HG02678 (cell line): ENCODE data around the gene SELENOM.

Experiments used
- ATAC-seq: cut with Tn5 transposase; IDR thresholded peaks from one replicate; pipeline ENCODE4 v1.9.1; 2021; ENCODE audit warnings: mild to moderate bottlenecking, moderate library complexity; ENCODE audit not compliant: unreplicated experiment

Gene SELENOM

DNA sequence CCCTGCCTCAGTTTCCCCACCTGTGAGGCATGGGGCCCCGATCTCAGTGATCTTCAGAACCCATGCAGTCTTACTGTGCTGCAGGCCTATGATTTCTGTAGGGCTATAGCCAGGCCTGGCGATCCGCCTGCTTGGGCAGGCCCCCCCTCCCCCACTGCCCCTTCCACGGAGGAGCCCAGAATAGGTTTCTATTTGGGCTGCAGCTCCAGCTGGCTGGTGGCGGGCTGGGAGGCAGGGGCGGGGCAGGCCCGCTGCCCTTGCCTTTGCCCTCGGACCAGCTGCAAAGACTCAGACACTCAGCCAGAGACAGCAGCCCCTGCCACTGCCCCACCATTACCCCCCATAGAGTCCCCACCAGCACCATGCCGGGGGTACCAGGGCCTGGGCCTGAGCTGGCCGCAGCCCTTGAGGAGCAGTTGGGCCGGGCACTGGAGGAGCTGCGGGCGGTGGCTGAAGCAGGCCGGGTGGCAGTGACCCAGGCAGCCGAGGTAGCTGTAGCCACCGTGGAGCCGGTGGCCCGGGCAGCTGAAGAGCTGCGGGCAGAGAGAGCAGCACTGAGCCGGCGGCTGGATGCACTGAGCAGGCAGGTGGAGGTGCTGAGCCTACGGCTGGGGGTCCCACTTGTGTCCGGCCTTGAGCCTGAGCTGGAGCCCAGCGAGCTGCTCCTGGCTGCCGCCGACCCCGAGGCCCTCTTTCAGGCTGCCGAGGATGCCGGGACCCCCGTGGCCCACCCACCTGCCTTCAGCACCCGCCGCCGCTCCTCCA is 14.1 kb downstream of the SELENOM start:
- ATAC-seq: no peak

DNA sequence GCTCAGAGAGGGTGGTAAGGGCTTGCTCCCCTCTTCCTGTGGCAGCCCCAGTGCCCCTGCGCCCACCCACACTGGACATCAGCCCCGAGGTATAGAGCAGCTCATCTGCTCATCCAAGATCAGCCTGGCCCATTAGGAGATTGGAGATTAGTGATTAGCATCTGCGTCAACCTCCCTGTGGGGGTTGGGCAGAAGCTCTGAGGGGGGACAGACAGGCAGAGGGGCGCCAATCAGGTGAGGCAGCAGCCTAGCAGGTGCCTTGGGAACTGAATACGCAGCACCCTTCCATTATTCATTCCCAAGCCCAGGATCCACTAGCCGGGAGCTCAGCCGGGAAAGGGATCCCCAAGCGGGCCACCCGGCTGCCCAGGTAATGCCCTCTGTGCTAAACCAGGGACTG is 15.2 kb downstream of the SELENOM start:
- ATAC-seq: no peak

DNA sequence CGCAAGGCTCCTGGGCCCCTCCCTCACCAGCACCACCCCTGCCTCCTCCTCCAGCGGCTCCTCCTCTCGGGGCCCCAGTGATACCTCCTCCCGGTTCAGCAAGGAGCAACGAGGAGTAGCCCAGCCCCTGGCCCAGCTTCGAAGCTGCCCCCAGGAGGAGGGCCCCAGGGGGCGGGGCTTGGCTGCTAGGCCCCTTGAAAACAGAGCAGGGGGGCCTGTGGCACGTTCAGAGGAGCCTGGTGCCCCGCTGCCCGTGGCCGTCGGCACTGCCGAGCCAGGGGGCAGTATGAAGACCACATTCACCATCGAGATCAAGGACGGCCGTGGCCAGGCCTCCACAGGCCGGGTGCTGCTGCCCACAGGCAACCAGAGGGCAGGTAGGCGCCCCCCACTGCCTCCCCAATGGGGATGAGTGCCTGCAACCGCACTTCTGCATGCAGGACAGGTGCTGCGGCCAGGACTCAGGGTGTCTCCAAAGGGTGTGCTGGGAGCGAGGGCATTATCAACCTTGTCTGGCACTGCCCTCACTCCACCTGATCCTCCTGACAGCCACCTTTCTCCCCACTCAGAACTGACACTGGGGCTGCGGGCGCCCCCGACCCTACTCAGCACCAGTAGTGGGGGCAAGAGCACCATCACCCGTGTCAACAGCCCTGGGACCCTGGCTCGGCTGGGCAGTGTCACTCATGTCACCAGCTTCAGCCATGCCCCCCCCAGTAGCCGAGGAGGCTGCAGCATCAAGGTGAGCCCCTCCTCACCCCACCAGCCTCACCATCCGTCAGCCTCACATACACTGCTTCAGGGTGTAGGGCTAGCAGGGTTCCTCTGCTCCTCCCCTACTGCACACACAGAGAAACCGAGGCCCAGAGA is 16.0 kb downstream of the SELENOM start:
- ATAC-seq: no peak

GRCh38 chr22:31090217-31091085 is 16.9 kb downstream of the SELENOM start:
- ATAC-seq: no peak

DNA sequence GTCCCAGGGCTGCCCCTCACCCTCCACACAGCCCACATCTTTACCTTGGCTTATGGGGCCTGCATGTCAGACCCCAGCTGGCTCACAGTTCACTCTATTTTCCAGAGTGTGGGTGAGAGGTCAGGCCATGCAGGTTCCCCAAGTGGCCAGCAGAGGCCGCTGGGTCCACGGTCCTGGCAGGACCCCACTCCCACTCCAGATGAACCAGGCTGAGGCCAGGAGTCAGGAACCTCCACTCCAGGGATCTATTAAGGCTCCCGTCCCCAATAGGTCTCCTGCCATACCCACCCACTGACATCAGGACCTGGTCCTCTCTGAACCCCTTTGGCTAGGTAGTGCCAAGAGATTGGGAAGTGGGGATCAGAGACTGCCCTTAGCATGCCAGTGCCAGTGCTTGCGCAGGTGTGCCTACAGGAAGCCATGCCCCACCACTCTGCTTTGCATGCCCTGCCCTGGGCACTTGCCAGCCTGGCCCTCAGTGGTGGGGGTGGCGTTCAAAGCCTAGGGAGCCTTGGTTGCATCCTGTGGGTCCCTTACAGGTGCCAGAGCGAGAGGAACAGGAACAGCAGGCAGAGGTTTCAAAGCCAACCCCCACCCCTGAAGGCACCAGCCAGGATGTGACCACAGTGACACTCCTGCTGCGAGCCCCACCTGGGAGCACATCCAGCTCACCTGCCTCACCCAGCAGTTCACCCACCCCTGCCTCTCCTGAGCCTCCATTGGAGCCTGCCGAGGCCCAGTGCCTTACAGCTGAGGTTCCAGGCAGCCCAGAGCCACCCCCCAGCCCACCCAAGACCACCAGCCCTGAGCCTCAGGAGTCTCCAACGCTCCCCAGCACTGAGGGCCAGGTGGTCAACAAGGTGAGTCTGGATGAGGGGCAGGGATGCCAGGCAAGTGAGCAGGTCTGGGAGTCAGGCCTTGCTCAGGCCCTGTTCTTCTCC is 17.9 kb downstream of the SELENOM start:
- ATAC-seq: no peak

- no peak for ATAC-seq
Observed at GRCh38 chr22:31088233-31088986, 19.0 kb downstream of the SELENOM start.

DNA sequence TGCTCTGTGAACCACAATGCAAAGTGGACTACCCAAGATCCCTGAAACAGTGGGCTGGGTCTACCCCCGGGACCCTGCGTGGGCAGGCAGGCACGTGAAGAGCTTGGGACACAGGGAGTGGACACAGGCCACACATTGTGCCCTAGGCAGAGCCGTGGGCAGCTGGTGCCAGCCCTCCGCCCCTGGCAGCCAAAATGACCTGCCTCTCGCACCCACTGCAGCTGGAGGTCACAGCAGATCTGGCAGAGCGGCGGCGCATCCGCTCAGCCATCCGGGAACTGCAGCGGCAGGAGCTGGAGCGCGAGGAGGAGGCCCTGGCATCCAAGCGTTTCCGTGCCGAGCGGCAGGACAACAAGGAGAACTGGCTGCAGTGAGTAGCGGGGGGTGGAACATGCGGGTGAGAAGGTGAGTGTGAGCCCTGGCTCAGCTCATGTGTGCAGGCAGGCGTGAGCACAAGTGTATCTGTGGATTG is 19.6 kb downstream of the SELENOM start:
- no peak for ATAC-seq

DNA sequence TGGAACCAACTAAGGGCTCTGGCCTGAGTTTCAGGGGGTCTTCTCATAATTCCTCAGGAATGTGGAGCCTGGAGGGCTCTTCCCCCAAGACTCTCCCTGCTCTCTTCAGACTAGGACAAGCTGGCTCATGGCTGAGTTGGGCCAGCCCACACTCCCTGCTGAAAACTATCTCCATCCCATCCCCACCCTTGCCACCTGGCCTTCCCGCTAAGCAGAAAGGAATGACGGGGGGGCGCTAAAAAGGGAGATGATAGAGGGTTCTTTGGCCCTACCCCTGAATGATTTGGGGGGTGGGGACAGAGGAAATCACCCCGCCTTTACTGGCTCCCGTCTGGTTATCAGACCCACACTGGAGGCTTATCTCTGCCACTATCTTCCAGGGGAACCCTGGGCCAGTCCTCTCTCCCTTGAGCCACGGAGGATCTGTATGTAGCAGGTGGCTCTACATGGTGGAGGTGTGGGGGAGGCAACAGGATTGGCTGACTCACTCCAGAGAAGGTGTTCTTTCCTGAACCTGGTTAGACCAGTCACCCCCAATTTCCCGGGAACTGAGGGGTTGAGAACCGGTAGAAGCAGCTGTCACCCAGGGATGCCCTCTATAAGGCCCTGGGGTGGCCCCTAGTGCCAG is 20.6 kb downstream of the SELENOM start:
- ATAC-seq: no peak

- ATAC-seq: no peak
Observed at GRCh38 chr22:31085928-31086327, 21.4 kb downstream of the SELENOM start.

DNA sequence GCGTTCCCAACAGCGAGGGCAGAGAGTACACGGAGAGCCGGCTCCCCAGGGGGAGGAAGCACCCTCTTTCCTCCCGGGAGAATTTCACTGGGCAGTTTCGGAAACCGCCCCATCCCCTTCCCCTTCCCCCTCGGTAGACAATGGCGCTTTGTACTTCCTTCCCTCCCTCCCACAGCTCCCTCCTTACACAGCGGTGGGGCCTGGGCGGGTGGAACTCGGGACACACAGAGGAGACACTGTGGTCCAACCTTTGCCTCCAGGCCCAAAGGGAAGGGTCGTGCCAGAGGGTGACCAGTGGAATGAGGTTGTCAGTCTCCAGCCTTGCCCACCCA is 21.9 kb downstream of the SELENOM start:
- no peak for ATAC-seq

DNA sequence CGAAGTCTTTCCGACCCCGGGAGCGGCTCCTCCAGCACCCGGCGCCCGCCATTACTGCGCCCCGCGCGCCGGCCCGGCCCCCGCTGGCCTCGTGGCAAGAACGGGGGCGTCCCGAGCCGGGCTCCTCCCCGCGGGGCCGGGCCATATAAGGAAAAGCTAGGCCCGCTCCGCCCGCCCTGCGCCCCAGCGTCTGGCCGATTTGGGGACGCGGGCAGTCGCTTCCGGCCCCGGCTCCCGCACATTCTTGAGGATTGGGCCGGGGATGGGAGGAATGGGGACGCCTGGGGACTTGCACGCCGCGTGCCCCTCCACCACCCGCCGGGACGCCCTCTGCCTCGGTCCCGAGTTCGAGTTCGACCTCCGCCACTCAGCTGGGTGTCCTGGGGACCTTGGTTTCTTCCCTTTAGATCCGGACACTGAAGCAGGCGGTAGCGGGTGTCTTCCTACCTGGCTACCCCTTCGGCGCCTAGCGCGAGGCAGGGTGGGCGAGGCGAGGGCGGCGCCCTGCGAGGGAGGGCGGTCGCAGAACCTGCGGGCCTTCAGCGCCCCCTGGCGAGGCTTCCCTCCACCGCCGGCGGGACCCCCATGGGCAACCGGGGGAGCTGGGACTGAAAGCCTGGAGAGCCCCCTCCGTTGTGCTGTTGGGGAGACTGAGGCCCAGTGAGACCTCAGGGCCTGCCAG is 22.4 kb downstream of the SELENOM start:
- ATAC-seq: peak; percentile 61

- ATAC-seq: peak; percentile 7
Observed at GRCh38 chr22:31083923-31084810, 23.2 kb downstream of the SELENOM start.

DNA sequence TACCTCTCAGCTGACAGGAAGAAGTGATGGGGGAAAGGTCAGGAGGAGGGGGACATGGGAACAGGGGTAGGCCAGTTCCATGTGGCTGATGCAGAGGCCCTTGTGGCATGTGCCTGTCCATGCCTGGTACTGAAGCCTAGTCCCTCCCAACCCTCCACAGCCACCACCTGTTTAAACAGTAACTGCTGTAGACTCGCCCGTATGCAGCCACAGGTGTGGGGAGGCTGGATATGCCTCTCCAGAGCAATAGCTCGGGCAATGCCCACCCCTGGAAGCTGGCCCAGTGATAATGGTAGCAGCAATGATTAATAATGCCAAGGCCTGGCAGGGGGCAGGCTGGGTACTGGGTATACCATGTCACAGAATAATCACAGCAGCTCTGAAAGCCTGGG is 24.0 kb downstream of the SELENOM start:
- no peak for ATAC-seq

- no peak for ATAC-seq
Observed at GRCh38 chr22:31082606-31083376, 24.6 kb downstream of the SELENOM start.

GRCh38 chr22:31081963-31082605 is 25.3 kb downstream of the SELENOM start:
- no peak for ATAC-seq
